Neutrophil (primary cell): ENCODE results near the gene NKD1.

Experiments used
- H3K27ac ChIP-seq: fragments of 200-600 bp; sonication (generic); 2 replicates; pipeline ENCODE4 v1.5.1; 2016; ENCODE audit warnings: mild to moderate bottlenecking, moderate library complexity
- H3K27me3 ChIP-seq: fragments of 200-600 bp; sonication (generic); 2 replicates; pipeline ENCODE4 v1.6.0; 2016; ENCODE audit warnings: mild to moderate bottlenecking
- H3K36me3 ChIP-seq: fragments of 200-600 bp; sonication (generic); 2 replicates; pipeline ENCODE4 v1.5.1; 2017
- H3K4me1 ChIP-seq, 2 experiments: fragments of 200-600 bp in 1 of 2; sonication (generic) in 1 of 2; 1 replicate in 1 of 2; 2 replicates in 1 of 2; pipeline versions ENCODE4 v1.5.1 to v1.6.1; 2013 to 2016; ENCODE audit warnings: low read depth in 1 of 2, low read length in 1 of 2, mild to moderate bottlenecking in 1 of 2, moderate library complexity in 1 of 2; ENCODE audit not compliant: control insufficient read depth in 1 of 2, insufficient read depth in 1 of 2
- H3K4me3 ChIP-seq, 2 experiments: fragments of 200-600 bp in 1 of 2; sonication (generic) in 1 of 2; 1 replicate in 1 of 2; 2 replicates in 1 of 2; pipeline ENCODE4 v1.5.1; 2013 to 2016; ENCODE audit warnings: low read depth in 1 of 2, low read length in 1 of 2, mild to moderate bottlenecking in 1 of 2, moderate library complexity in 1 of 2
- H3K9me3 ChIP-seq: fragments of 200-600 bp; sonication (generic); 2 replicates; pipeline ENCODE4 v1.5.1; 2016
- CTCF ChIP-seq: fragments of 200-600 bp; sonication (generic); IDR thresholded peaks from 2 replicates; pipeline ENCODE4 v1.5.1; 2016; ENCODE audit warnings: antibody characterized with exemption

Gene NKD1

GRCh38 chr16:50673496-50674275, 125.5 kb downstream of the NKD1 start:
- no peaks in the 10 kb centered on the region for H3K9me3 ChIP-seq
- no peak overlapping the region for H3K4me3 ChIP-seq
- no peak overlapping the region for H3K27ac ChIP-seq
- H3K36me3 ChIP-seq, result peaks cover 96% of the 10 kb centered on the region
- no peaks in the 10 kb centered on the region for H3K27me3 ChIP-seq
- peaks cover 28 to 39% of the 10 kb centered on the region in 2 experiments for H3K4me1 ChIP-seq
- no peak for TF ChIP-seq CTCF

GRCh38 chr16:50674831-50675230, 126.6 kb downstream of the NKD1 start:
- peaks cover 40 to 50% of the 10 kb centered on the region in 2 experiments for H3K4me1 ChIP-seq
- no peak for TF ChIP-seq CTCF
- H3K4me3 ChIP-seq, result no peak overlapping the region
- peaks cover 95% of the 10 kb centered on the region for H3K36me3 ChIP-seq
- no peaks in the 10 kb centered on the region for H3K9me3 ChIP-seq
- no peaks in the 10 kb centered on the region for H3K27me3 ChIP-seq
- peak overlapping the region; percentile 92 for H3K27ac ChIP-seq

- peaks cover 84% of the 10 kb centered on the region for H3K36me3 ChIP-seq
- no peaks in the 10 kb centered on the region for H3K9me3 ChIP-seq
- peak overlapping the region; percentile 92 for H3K27ac ChIP-seq
- TF ChIP-seq CTCF, result no peak
- no peak overlapping the region for H3K4me3 ChIP-seq
- no peaks in the 10 kb centered on the region for H3K27me3 ChIP-seq
- H3K4me1 ChIP-seq, result peaks cover 49 to 61% of the 10 kb centered on the region in 2 experiments
Observed at GRCh38 chr16:50675686-50676610, 127.8 kb downstream of the NKD1 start.

GRCh38 chr16:50676684-50677225, 128.6 kb downstream of the NKD1 start:
- H3K9me3 ChIP-seq, result no peaks in the 10 kb centered on the region
- H3K27ac ChIP-seq, result peak overlapping the region; percentile 92
- no peak for TF ChIP-seq CTCF
- peaks cover 55 to 67% of the 10 kb centered on the region in 2 experiments for H3K4me1 ChIP-seq
- no peaks in the 10 kb centered on the region for H3K27me3 ChIP-seq
- H3K4me3 ChIP-seq, result no peak overlapping the region
- H3K36me3 ChIP-seq, result peaks cover 79% of the 10 kb centered on the region

GRCh38 chr16:50677351-50677750, 129.2 kb downstream of the NKD1 start:
- Histone ChIP-seq H3K27ac (peak overlapping the region; percentile 92), H3K9me3 (no peaks in the 10 kb centered on the region), H3K4me3 (no peak overlapping the region), H3K36me3 (peaks cover 73% of the 10 kb centered on the region), H3K27me3 (no peaks in the 10 kb centered on the region), H3K4me1 (peaks cover 60 to 73% of the 10 kb centered on the region in 2 experiments)
- peak; percentile 68 for TF ChIP-seq CTCF
